ENCODE measurements around the gene TNFRSF1B.

TNFRSF1B gene

GRCh38 chr1:12147201-12147701 is 19.5 kb upstream of the TNFRSF1B start:
- H3K9me3 ChIP-seq (ENCODE audit: severe bottlenecking) = no peaks in the 10 kb centered on the region

GRCh38 chr1:12148160-12148957 is 18.4 kb upstream of the TNFRSF1B start:
- Histone ChIP-seq H3K36me3 (ENCODE audit: low read depth) (no peaks in the 10 kb centered on the region), H3K27me3 (ENCODE audit: insufficient read depth, poor library complexity, severe bottlenecking) (no peaks in the 10 kb centered on the region), H3K9me3 (ENCODE audit: severe bottlenecking) (no peaks in the 10 kb centered on the region), H3K27ac (ENCODE audit: poor library complexity, severe bottlenecking) (no peak overlapping the region), H3K4me3 (ENCODE audit: severe bottlenecking) (no peak overlapping the region), H3K4me1 (ENCODE audit: insufficient read depth, poor library complexity, severe bottlenecking) (peaks cover 8% of the 10 kb centered on the region)
- DNase-seq (ENCODE audit: low spot score) (no peak), ATAC-seq (ENCODE audit: low read depth) (no peak)
- TF ChIP-seq CTCF (IDR thresholded peaks at IDR 0.05; ENCODE audit: poor library complexity, severe bottlenecking) = no peak

More at GRCh38 chr1:12147201-12147701, 19.5 kb upstream of the TNFRSF1B start:
- H3K4me1 ChIP-seq (ENCODE audit: insufficient read depth, poor library complexity, severe bottlenecking) = peaks cover 12% of the 10 kb centered on the region
- ATAC-seq (ENCODE audit: low read depth) = no peak
- DNase-seq (ENCODE audit: low spot score) = no peak
- H3K4me3 ChIP-seq (ENCODE audit: severe bottlenecking) = no peak overlapping the region
- H3K27me3 ChIP-seq (ENCODE audit: insufficient read depth, poor library complexity, severe bottlenecking) = no peaks in the 10 kb centered on the region
- no peak overlapping the region for H3K27ac ChIP-seq (ENCODE audit: poor library complexity, severe bottlenecking)
- no peak for TF ChIP-seq CTCF (IDR thresholded peaks at IDR 0.05; ENCODE audit: poor library complexity, severe bottlenecking)
- H3K36me3 ChIP-seq (ENCODE audit: low read depth) = no peaks in the 10 kb centered on the region

- no peak for DNase-seq (ENCODE audit: low spot score)
- TF ChIP-seq CTCF (IDR thresholded peaks at IDR 0.05; ENCODE audit: poor library complexity, severe bottlenecking) = no peak
- no peak overlapping the region for H3K27ac ChIP-seq (ENCODE audit: poor library complexity, severe bottlenecking)
- H3K27me3 ChIP-seq (ENCODE audit: insufficient read depth, poor library complexity, severe bottlenecking) = no peaks in the 10 kb centered on the region
- no peaks in the 10 kb centered on the region for H3K9me3 ChIP-seq (ENCODE audit: severe bottlenecking)
- H3K4me1 ChIP-seq (ENCODE audit: insufficient read depth, poor library complexity, severe bottlenecking) = peaks cover 2% of the 10 kb centered on the region
- no peaks in the 10 kb centered on the region for H3K36me3 ChIP-seq (ENCODE audit: low read depth)
- no peak for ATAC-seq (ENCODE audit: low read depth)
- H3K4me3 ChIP-seq (ENCODE audit: severe bottlenecking) = no peak overlapping the region
Observed at GRCh38 chr1:12148958-12149790, 17.6 kb upstream of the TNFRSF1B start.

- ATAC-seq (ENCODE audit: low read depth) (no peak), DNase-seq (ENCODE audit: low spot score) (no peak)
- TF ChIP-seq CTCF (IDR thresholded peaks at IDR 0.05; ENCODE audit: poor library complexity, severe bottlenecking) = no peak
- H3K9me3 ChIP-seq (ENCODE audit: severe bottlenecking) = no peaks in the 10 kb centered on the region
- no peaks in the 10 kb centered on the region for H3K27me3 ChIP-seq (ENCODE audit: insufficient read depth, poor library complexity, severe bottlenecking)
- H3K4me1 ChIP-seq (ENCODE audit: insufficient read depth, poor library complexity, severe bottlenecking) = no peaks in the 10 kb centered on the region
- no peak overlapping the region for H3K27ac ChIP-seq (ENCODE audit: poor library complexity, severe bottlenecking)
- no peaks in the 10 kb centered on the region for H3K36me3 ChIP-seq (ENCODE audit: low read depth)
- no peak overlapping the region for H3K4me3 ChIP-seq (ENCODE audit: severe bottlenecking)
Observed at GRCh38 chr1:12149791-12150175, 17.0 kb upstream of the TNFRSF1B start.

All from RWPE2 (cell line).